GM12873 (cell line): ENCODE results near the gene PLXNA4.

Experiments
- TF ChIP-seq, protein P1 (sequence below): IDR thresholded peaks from 2 replicates; pipeline ENCODE4 v1.5.1; 2012; ENCODE audit warnings: low read depth, mild to moderate bottlenecking, moderate library complexity, low read length, control low read depth; ENCODE audit not compliant: insufficient read depth; ENCODE audit errors: missing control alignments

Gene PLXNA4

DNA sequence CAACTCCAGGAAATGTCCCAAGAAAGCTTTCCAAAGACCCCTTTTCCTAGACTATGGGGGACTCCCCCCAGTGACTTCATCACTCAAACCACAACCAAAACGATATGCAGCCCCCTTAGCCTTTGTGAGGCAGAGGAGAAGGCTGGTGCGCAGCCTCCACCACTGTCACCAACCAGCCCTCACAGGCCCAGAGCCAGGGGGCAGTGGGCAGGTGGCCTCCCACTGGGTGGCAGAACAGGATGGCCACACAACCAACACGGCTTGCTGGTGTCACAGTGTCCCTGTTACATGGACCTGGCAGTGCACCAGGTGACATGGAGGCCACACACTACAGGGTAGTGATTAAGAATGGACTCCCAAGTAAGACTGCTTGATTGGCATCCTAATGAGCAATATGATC, 172.0 kb downstream of the PLXNA4 start:
- TF ChIP-seq, protein P1, sequence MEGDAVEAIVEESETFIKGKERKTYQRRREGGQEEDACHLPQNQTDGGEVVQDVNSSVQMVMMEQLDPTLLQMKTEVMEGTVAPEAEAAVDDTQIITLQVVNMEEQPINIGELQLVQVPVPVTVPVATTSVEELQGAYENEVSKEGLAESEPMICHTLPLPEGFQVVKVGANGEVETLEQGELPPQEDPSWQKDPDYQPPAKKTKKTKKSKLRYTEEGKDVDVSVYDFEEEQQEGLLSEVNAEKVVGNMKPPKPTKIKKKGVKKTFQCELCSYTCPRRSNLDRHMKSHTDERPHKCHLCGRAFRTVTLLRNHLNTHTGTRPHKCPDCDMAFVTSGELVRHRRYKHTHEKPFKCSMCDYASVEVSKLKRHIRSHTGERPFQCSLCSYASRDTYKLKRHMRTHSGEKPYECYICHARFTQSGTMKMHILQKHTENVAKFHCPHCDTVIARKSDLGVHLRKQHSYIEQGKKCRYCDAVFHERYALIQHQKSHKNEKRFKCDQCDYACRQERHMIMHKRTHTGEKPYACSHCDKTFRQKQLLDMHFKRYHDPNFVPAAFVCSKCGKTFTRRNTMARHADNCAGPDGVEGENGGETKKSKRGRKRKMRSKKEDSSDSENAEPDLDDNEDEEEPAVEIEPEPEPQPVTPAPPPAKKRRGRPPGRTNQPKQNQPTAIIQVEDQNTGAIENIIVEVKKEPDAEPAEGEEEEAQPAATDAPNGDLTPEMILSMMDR, result no peak

GRCh38 chr7:132403465-132404110, 172.7 kb downstream of the PLXNA4 start:
- TF ChIP-seq, protein P1, result no peak

GRCh38 chr7:132402751-132403245, 173.5 kb downstream of the PLXNA4 start:
- TF ChIP-seq, protein P1, result no peak

- TF ChIP-seq, protein P1, result no peak
These were observed 174.2 kb downstream of the PLXNA4 start for GRCh38 chr7:132402096-132402495.

GRCh38 chr7:132400561-132401142, 175.6 kb downstream of the PLXNA4 start:
- TF ChIP-seq, protein P1, result no peak

GRCh38 chr7:132399367-132399766, 176.9 kb downstream of the PLXNA4 start:
- TF ChIP-seq, protein P1, result no peak

DNA sequence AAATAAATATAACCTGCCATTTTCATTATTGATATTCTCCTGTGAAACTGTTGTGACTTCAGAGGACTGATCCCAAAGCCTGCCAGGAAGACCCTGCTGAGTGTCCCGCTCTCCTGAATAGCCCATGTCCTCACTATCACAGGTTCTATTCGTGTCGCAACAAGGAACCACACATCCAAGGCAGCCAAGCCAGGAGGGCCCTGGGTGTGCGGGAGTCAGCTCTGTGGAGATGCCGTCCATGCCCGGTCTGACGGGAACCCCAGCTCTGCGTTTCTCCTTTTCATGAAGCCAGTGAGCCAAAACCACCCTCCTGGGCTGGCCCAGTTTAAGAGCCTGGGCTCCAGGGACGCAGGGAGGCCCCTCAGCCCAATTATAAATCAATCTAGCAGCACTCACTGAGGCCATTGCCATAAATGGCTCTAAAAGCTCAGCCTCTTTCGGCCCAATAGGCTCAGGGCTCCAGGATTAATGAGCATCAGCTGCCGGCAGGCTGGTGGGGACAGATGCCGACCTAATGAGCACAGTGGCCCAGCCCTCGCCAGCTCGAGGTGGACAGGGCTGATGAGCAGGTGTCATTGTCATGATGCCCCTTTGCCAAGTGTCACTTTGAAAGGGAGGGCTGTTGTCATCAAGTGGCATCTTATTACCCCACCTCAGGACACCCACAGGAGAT, 177.9 kb downstream of the PLXNA4 start:
- TF ChIP-seq, protein P1, result no peak
